ENCODE measurements around the gene USH1C.

DNA sequence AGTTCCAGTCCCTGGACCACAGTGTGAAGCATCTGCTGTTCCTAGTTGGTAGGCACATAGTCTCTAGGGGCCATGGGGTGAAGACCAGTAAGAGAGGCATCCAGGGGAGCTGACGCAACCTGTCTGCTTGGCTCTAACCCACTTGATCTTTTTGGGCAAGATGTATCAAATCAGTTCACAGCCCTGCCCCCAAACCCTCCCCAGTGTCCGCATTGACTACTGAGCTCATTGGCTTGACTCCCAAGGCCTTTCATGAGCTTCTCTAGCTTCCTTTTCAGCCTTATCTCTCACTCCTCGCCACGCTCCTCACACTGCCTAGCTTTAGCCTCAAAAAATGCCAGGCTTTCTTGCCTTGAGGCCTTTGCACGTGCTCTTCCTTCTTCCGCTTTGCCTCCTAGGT is 37.9 kb downstream of the USH1C start:
- TF ChIP-seq ZNF629 (tag by site-specific recombination; IDR thresholded peaks at IDR 0.05) (no peak), ZNF221 (tag by site-specific recombination; IDR thresholded peaks at IDR 0.05; ENCODE audit: borderline replicate concordance) (no peak), ZNF24 (tag by site-specific recombination; IDR thresholded peaks at IDR 0.05) (no peak)
- TF ChIP-seq, protein P1, sequence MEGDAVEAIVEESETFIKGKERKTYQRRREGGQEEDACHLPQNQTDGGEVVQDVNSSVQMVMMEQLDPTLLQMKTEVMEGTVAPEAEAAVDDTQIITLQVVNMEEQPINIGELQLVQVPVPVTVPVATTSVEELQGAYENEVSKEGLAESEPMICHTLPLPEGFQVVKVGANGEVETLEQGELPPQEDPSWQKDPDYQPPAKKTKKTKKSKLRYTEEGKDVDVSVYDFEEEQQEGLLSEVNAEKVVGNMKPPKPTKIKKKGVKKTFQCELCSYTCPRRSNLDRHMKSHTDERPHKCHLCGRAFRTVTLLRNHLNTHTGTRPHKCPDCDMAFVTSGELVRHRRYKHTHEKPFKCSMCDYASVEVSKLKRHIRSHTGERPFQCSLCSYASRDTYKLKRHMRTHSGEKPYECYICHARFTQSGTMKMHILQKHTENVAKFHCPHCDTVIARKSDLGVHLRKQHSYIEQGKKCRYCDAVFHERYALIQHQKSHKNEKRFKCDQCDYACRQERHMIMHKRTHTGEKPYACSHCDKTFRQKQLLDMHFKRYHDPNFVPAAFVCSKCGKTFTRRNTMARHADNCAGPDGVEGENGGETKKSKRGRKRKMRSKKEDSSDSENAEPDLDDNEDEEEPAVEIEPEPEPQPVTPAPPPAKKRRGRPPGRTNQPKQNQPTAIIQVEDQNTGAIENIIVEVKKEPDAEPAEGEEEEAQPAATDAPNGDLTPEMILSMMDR (tag by site-specific recombination; IDR thresholded peaks at IDR 0.05): no peak
